ENCODE measurements around the gene HMHB1.

GRCh38 chr5:143851383-143851782 is 39.4 kb downstream of the HMHB1 start:
- TF ChIP-seq, protein P1, sequence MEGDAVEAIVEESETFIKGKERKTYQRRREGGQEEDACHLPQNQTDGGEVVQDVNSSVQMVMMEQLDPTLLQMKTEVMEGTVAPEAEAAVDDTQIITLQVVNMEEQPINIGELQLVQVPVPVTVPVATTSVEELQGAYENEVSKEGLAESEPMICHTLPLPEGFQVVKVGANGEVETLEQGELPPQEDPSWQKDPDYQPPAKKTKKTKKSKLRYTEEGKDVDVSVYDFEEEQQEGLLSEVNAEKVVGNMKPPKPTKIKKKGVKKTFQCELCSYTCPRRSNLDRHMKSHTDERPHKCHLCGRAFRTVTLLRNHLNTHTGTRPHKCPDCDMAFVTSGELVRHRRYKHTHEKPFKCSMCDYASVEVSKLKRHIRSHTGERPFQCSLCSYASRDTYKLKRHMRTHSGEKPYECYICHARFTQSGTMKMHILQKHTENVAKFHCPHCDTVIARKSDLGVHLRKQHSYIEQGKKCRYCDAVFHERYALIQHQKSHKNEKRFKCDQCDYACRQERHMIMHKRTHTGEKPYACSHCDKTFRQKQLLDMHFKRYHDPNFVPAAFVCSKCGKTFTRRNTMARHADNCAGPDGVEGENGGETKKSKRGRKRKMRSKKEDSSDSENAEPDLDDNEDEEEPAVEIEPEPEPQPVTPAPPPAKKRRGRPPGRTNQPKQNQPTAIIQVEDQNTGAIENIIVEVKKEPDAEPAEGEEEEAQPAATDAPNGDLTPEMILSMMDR (IDR thresholded peaks at IDR 0.05; ENCODE audit: insufficient read depth, low read length), result no peak
- TF ChIP-seq POLR2AphosphoS5 (IDR thresholded peaks at IDR 0.05; ENCODE audit: low read depth) (no peak), SPI1 (IDR thresholded peaks at IDR 0.05; ENCODE audit: borderline replicate concordance, low read depth) (no peak), GABPA (IDR thresholded peaks at IDR 0.05; ENCODE audit: low read depth) (no peak)
- TF ChIP-seq, protein P2, sequence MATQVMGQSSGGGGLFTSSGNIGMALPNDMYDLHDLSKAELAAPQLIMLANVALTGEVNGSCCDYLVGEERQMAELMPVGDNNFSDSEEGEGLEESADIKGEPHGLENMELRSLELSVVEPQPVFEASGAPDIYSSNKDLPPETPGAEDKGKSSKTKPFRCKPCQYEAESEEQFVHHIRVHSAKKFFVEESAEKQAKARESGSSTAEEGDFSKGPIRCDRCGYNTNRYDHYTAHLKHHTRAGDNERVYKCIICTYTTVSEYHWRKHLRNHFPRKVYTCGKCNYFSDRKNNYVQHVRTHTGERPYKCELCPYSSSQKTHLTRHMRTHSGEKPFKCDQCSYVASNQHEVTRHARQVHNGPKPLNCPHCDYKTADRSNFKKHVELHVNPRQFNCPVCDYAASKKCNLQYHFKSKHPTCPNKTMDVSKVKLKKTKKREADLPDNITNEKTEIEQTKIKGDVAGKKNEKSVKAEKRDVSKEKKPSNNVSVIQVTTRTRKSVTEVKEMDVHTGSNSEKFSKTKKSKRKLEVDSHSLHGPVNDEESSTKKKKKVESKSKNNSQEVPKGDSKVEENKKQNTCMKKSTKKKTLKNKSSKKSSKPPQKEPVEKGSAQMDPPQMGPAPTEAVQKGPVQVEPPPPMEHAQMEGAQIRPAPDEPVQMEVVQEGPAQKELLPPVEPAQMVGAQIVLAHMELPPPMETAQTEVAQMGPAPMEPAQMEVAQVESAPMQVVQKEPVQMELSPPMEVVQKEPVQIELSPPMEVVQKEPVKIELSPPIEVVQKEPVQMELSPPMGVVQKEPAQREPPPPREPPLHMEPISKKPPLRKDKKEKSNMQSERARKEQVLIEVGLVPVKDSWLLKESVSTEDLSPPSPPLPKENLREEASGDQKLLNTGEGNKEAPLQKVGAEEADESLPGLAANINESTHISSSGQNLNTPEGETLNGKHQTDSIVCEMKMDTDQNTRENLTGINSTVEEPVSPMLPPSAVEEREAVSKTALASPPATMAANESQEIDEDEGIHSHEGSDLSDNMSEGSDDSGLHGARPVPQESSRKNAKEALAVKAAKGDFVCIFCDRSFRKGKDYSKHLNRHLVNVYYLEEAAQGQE (IDR thresholded peaks at IDR 0.05; ENCODE audit: insufficient replicate concordance, low read depth), result no peak

All from HL-60 (cell line).